Stimulated activated CD4-positive, alpha-beta T cell treated with anti-CD3 and anti-CD28 coated beads, Interleukin-12 subunit alpha, Interleukin-12 subunit beta, amount 100 ng/mL, for 24 hours (primary cell): Measurements from ENCODE around the gene NUP50.

Experiments
- DNase-seq, 2 experiments: peaks; one replicate each; pipeline ENCODE4 v3.0.0-alpha.2; 2020; ENCODE audit warnings: low read depth in 2 of 2

The NUP50 gene

DNA sequence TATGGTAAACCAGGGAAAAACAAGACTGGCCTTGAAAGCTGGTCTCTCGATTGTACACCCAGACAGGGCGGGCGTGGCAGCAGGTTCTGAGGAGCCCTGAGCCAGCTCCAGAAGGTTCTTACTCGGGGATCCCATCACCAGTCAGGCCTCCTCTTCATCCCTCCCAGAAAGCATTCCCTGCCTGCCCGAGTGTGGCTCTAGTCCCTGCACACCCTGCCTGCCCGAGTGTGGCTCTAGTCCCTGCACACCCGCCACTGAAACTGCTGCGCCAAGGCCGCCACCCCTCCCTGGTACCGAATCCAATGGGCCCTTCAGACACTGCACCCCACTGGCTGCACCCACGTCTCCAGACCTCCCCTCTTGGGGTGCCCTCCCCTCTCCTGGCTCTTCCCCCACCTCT lies 46.9 kb downstream of the NUP50 start:
- DNase-seq: no peak

DNA sequence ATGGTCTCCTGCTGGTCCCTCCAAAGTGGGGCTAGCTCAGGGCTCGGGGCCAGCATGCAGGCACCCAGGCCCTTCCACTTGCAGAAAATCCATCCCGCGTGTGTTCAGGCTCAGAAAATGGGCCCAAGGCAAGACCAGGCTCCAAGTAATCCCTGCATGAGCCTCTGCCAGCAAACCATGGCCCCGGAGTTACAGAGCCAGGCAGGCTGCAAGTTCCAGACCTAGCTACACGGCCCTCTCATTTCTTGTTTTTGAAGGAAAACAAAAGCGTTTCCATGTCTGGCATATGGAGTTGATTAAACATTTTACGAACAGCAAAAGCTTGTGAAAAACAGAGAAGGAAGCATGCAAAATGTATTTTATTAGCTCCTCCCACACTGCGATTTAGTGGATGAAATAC lies 47.3 kb downstream of the NUP50 start:
- no peak for DNase-seq

DNA sequence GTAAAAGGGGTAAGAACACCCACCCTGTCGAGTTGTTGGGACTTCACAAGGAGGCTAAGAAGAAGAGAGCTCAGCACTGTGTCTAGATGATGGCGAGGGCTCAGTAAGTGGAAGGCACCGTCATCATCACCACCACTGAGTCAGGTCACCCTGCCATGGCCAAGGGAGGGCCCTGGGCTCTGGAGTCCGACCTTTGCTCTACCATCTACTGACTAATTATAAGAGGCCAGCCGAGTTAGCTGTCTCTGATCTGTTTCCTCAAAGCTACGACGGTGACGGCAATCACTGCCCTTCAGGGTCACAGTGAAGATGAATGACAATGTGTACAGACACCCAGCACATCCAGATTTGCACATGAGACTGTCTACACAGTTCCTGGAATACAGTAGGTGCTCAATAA lies 47.7 kb downstream of the NUP50 start:
- no peak for DNase-seq

DNA sequence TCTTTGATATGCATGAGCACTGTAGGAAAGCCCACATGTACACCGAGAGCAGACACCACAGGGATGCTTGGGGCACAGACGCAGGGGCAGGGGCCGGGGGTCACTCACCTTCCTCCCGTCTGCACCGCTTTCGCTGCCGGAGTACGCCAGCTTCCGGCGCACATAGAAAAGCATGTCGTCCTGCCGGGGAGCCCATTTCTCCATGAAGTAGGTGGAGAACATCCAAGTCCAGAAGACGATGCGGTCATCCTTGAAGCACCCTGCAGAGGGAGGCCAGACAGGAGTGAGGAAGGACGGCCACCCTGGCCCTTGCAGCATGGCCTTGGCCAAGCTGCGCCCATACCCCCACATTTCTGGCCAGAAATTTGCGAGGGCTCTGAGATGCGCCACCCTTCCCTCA lies 48.1 kb downstream of the NUP50 start:
- no peak for DNase-seq

DNA sequence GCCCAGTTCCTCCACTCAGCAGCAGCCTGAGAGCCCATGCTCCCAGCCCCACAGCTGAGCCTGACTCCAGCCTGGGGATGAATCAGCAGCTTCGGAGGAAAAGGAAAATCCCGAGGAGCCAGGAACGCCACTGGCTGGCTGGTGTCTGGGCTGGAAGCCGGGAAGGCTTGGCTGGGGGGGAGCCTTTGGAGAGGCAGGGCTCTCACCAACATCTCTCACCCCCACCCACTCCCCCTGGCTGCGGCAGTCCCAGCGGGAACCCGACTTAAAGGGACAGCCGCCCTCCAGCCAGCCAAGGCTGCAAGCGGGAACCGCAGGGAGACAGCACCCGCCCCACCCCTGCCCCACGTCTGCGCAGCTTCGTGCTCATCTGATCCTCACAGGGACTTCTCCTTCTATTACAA lies 48.6 kb downstream of the NUP50 start:
- DNase-seq: no peak

DNA sequence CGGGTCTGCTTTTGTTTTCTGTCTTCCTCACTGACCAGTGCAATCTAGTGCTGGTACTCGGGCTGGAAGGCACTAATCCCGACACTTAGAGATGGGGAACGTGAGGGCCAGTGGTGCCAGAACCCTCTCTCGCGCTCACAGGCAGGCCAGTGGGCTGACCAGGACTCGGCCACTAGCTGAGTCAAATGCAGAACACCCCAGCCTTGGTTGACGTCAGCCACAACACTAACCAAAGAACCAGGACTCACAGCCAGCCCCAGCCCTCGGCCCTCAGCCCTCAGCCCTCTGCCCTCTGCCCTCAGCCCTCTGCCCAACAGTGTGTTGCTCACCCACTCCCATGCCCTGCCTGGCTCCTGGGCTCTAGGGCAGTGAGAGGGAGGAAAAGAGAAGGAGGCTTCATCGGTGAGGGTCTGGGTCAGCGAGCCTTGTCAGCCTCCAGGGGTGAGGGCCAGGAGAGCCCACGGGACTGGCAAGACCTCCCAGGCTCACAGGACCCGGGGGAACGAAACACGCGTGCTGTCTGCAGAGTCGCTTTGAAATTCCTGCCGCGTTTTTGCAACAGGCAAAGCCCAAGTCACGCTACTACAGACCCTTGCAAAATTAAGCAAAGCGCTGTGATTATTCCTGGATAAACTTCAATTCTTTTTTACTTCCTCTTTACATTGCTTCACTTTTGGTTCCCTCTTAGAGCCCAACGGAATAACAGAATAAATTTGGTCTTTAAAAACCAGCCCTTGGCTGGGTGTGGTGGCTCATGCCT lies 49.4 kb downstream of the NUP50 start:
- no peak for DNase-seq

DNA sequence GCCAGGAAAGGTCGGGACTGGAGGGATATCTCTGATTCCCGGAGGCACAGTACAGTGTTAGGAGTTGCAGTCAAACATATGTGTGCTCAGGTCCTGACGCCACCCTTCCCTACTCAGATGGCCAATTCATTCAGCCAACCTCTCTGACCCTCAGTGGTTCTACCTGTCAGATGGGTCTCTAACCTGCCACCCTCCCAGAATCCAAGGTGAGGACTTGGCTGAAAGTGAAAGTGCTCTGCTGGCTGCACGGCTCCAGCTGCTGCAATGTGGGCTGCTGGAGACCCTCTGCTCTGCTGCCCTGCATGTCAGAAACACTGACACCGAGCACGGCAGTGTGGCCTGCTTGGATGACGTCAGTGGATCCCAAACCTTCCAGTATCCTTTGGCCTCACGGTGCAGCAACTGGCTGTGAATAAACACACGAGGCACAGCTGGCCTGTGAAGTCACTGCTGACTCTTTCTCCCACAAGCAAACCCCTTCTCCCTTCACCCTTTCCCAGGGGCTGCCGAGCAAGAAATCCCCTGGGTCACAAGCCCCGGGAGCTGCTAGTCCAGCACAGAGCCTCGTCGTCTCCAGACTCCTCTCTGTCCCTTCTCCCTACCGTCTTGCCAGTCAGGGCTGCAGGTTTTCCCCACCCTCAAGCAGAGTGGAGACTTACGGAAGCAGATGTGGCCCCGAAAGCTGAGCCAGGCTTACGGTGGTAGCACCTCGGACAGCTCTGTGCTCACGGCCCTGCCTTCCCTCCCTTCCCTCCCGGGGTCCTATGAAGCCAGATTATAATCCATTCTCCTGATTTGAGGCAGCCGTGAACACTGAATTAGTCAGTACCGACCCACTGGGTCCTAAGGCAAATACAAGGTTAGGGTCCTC lies 52.6 kb downstream of the NUP50 start:
- DNase-seq: no peak

DNA sequence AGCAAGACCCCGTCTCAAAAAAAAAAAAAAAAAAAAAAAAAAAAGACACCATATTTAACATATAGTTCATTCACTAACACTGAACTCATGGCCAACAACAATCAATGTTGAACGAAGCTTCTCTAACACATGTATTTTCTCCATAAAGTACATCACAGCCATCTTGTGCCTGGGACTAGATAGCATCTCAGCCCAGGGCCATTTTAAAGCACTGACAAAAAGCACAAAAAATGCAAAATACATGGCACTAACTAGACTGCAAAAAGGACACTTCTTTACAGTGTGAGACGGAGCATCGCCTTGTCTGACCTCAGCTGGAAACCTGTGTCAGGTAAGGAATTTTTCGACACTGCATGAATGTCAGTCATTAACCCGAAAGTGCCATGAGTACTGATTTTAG lies 53.6 kb downstream of the NUP50 start:
- no peak for DNase-seq

DNA sequence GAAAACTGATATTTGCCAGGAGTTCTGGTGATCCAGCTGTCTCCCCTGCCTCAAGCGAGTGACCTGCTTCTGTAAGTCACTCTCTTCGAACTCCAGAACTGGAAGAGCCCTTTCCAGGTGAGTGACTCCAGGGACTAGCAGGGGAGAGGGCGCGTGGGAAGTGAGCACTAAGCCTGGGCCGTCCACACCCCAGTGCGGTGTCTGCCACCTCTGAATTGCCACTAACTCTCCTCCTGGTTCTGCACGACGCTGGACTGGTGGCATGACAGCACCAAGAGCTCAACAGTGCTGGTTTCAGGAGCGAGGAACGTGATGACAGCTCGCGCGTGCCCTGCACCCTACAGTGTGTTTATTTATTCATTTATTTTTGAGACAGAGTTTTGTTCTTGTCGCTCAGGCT lies 54.1 kb downstream of the NUP50 start:
- no peak for DNase-seq

DNA sequence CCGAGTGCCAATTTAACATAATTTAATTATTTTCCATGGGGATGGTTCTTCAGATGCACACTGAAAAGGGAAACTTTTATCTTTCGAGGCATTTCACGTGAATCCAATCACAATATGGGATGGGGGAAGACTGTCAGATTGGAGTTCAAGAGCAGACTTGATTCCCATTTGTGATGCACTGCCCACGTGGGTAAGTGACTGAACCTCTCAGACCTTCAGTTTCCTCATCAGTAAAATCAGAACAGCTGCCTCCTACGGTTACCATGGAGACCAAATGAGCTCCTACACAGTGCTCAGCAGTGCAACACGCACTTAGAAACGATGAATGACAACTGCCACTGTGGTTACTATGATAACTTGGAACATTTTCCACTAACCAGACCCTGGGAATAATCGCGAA lies 55.3 kb downstream of the NUP50 start:
- DNase-seq: peak in 1 of 2 experiments; percentile 37

DNA sequence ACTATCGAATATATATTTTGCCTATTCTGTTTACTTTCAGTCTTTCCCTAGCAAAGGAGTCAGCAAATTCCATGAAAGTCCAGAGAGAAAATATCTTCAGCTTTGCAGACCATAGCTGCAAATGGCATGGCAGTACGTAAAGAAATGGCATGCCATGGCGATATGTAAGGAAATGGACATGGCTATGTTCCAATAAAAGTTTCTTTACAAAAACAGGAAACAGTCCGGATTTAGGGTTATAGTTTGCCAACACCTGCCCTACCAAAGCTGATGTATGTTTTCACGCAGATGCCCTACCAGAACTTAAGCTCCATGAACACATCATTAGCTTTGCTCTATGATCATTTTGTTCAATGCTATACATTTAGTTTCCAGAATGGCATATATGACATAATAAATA lies 57.5 kb downstream of the NUP50 start:
- no peak for DNase-seq

DNA sequence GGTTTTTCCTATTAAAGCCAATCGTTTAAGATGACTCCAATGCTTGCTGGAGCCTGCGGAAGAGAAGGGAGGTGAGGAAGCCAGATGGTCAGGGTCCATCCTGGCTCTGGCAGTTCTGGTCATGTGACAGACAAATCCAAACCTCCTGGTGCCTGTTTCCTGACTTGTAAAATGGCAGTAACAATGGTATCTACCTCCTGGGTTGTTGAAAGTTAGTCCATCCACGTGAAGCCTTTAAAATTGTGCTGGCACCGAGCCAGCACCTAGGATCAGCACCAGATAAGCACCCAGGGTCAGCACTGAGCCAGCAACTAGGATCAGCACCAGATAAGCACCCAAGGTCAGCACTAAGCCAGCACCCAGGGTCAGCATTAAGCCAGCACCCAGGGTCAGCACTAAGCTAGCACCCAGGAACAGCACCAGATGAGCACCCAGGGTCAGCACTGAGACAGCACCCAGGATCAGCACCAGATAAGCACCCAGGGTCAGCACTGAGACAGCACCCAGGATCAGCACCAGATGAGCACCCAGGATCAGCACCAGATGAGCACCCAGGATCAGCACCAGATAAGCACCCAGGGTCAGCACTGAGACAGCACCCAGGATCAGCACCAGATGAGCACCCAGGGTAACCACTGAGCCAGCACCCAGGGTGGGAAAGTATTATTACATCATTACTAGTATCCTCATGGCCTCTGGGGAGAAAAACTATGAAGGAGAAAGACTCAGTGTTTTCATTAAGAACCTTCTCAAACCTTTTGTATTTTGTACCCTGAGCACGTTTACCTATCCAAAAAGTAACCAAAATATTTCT lies 59.8 kb downstream of the NUP50 start:
- no peak for DNase-seq

DNA sequence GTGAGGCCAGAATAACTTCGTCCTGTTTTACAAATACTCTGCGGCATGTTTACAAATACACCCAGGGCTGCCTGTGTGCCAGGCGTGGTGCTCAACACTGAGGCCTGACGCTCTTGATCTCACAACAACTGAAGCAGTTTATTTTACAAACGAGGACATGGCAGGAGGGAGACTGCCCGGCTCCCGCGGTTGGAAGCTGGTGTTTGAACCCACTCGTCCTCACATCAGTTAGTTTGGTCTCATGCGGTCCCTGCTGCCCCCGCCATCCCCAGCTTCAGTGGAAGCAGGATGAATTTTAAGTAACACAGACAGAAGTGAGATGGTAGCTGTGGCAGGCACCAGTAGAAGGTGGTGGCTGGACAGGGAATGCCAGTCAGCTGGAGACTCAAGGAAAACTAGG lies 60.6 kb downstream of the NUP50 start:
- DNase-seq: no peak

DNA sequence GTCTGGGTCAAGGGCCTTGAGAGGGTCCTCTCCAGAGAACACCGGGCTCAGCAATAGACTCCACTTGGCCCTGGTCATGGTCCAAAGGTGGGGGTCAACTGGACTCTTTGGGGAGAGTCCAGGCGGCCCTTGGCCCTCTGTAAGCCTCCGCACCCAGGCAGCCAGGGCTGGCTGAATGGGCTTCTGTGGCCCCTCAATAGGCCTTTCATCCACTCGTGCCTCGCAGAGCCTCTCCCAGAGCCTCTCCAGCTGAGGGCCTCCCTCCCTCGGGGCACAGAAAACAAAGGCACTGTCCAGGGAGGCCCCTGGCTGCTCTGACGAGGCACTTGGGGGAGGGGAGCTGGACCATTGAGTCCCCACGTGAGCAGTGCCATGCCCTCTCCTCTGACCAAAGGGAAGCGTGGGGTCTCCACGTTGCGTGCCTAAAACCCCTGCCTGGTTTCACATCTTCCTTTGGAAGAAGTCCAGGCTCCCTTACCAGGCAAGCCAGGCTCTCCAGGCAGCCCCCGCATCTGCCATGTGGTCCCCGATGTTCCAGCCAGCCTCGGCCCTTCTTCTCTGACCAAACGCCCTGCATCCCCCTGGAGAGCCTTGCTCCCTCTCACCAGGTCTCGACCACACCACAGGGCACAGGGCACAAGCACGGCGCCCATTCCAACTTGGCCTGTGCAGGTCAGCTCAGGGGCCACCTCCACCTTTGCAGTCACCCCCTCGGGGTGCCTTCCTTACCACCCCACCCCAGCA lies 61.4 kb downstream of the NUP50 start:
- no peak for DNase-seq

DNA sequence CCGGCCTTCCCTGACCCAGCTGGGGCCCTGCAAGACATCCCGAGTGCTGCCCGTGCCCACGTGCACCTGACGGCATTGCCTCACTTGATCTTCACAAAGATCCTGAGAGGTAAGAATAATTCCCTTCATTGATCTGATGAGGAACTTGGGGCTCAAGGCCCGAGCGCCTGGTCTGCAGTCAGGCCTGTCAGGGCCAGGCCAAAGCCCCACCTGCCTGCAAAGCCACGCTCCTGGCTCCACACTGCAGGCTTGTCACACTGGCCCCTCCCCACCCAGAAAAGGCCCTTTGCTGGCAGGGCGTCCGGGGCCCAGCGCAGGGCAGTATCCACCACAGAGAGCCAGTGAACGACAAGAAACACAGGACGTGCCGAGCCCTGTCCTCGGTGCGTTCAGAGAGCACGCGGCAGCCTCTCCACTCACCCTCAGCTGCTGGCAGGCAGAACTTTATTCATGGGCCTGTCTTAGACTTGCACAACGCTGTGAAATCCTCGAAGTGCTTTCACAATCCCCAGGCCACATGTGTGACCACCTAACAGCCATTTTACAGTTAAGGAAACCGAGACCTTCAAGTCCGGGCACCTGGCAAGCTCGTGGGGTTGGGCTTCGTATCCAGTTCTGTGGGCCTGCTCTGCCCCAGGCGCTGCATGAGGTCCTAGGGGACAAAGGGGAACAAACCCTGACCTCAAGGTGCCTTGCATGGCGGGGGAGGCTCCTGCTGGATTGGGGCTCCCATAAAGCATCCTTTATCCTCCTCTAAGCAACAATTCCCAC lies 62.2 kb downstream of the NUP50 start:
- DNase-seq: no peak

DNA sequence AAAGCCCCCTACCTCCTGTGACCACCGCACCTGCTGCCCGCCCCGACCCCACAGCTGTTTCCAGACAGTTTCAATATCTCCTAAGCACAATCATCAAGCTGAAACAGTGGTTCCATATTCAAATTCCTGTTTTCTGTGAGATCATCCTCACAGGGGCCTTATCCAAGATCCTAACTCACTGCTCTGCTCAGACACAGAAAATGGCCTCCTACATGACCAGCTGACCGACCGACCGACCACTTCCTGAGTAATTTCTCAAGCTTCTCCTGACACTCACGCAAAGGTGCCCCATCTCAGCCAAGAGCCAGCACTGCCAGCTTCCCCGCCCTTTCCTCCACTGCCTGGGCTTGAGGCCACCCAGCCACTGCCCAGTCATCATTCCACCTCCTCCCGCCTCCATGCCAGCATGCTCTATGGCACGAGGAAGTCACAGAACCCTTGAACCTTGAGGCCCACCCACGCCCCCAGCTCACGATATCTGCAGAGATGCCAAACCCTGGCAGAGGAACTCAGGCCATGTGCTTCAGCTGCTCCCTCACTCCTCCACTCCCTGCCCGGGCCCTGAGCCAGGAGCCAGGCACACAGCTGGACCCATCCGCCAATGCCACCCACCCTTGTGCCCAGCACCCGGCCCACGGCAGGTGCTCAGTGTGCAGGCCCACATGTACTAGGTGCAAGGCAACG lies 62.9 kb downstream of the NUP50 start:
- no peak for DNase-seq

DNA sequence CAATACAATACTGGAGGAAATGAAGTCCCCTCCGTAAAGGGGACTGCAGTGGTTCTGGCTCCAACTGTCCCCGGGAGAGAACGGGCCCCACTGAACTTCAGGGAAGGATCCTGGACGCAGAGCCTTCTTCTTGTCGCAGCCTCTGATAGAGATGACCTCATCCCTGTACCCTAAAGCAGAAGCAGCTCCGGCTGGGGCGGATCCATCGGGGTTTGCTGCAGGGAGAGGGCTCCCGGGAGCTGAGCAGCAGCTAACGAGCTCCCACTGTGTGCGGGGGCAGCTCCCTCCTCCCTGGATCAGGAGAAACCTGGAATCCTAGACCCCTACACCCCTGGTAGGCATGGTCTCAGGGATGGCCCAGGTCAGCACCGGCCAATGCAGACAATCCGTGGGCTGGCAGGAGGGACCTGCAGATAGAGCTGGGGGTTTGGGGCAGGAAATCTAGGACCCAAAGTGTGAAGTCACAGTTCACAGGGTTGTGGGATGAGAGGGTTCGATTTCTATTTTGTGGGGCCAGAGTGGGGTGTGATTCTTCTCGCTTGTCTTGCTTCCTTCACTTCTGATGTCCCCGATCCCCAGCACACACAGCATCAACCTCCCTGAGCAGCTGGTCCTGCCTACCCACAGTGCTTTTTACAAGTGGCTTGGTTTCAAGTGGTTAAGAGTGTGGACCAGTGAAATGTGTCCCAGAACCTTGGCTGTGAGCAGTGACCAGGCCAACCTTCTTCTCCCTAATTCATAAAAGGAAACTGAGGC lies 64.1 kb downstream of the NUP50 start:
- DNase-seq: no peak

DNA sequence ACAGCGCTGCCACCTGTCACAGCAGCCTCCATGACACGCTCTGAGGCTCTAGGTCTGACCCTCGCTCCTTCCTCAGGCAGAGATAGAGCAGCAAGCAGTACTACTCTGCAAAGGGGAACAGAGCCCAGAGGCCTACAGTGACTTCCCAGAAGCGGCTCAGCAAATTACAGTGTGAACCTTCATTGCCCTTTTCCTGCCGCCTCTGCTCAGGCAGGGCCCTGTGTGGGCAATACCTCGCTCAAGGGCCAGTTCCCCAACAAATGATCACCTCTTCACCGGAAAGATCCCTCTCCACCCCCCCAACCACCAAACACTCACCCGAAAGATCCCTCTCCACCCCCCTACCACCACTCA lies 64.7 kb downstream of the NUP50 start:
- no peak for DNase-seq

DNA sequence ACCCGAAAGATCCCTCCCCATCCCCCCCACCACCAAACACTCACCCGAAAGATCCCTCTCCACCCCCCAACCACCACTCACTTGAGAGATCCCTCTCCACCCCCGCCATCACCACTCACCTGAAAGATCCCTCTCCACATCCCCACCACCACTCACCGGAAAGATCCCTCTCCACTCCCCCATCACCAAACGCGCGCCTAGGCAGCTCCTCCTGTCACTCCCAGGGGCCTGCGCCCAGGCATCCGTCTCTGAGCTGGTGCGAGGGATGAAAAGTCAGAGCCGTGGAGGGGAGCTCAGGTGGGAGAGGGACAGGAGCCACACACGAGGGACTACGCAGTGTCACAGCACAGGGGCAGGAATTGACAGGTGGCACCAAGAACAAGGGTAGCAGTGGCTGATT lies 65.5 kb downstream of the NUP50 start:
- no peak for DNase-seq
